HG02938 (cell line): Measurements from ENCODE around the gene MMP10.

Experiments used
- ATAC-seq: cut with Tn5 transposase; IDR thresholded peaks from one replicate; pipeline ENCODE4 v1.9.1; 2021; ENCODE audit warnings: mild to moderate bottlenecking, moderate library complexity; ENCODE audit not compliant: unreplicated experiment

The MMP10 gene

DNA sequence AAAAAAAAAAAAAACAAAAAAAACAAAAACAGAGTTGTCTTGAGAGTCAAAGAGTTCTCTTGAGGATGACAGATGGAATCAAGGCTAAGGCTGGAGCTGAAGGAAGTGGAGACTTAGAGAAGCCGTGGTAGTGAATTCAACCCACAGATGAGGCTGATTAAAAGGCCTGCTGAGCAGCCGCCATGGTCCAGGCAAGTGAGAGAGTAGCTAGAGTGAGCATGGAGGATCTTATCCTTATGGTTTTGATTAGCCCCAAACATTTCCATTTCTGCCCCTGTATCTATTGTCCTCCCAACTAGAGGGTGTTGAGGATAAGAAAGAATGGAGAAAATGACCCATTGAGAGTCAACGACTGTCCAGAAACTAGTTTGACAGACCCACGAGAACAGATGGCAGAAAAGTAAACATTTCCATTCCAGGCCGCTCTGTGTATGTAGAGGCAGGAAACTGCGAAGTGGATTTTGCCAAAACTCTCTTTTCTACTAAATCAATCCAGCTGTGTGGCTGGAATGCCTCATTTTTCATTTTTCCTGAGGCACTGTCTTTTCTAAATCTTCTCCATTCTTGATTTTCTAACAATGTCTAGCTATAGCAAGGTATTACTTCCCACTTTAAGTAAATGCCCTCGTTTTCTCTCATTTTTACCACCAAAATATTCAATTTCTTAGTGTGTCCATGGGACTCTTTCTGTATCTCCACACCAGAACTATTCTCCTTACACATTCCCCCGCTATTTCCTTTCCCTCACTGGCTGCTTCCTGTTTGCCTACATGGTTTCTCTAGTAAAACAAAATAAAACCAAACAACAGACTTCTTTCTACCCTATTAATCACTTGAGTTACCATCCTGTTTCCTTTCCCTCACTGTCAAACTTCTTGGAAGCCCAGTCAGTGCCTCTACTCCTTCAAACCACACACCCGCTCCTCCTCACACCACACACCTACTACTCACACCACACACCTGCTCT, 50.3 kb downstream of the MMP10 start:
- no peak for ATAC-seq

GRCh38 chr11:102727890-102728289, 52.5 kb downstream of the MMP10 start:
- no peak for ATAC-seq

- no peak for ATAC-seq
Measured at GRCh38 chr11:102724904-102725500, 55.4 kb downstream of the MMP10 start, which contains the start of gene MMP8. TSS of gene MMP8 (minus strand) at chr11:102724954. CDS start at chr11:102724855, 99 bp downstream.

DNA sequence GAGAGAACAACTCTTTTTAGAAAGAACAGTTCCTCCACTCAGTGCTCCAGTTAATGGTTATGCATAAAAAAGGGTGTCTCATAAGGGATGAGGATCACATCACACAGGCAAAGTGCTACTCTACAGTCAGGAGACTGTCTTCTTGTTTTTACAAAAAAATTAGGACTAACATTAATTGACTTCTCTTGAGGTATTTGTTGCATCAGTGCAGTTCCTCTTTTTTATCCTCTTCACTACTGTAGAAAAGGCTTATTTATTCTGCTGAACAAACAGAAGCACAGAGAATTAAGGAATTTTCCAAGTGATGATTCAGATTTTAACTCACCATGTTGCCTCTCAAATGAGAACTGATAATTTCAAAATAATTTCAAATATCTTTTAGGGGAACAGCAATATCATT, 57.6 kb downstream of the MMP10 start:
- ATAC-seq: no peak
